Mesendoderm (in vitro differentiated cells): Measurements from ENCODE around the gene FASTK.

ENCODE experiments used
- DNase-seq: peaks from one replicate; pipeline ENCODE4 v3.0.0; 2013
- H2AK5ac ChIP-seq: 2 replicates; pipeline ENCODE4 v1.6.1; 2013; ENCODE audit warnings: low read length, inconsistent platforms
- H2BK120ac ChIP-seq: 2 replicates; pipeline ENCODE4 v1.6.1; 2013; ENCODE audit warnings: low read depth, mild to moderate bottlenecking, low read length, moderate library complexity, mixed read lengths
- H2BK15ac ChIP-seq: replicated peaks from 2 replicates; pipeline ENCODE4 v1.6.1; 2013; ENCODE audit warnings: low read depth, mild to moderate bottlenecking, moderate library complexity
- H2BK5ac ChIP-seq: 2 replicates; pipeline ENCODE4 v1.6.1; 2013; ENCODE audit warnings: low read length, inconsistent platforms
- H3K18ac ChIP-seq: 2 replicates; pipeline ENCODE4 v1.6.1; 2013; ENCODE audit warnings: mild to moderate bottlenecking, low read length, mixed read lengths
- H3K23ac ChIP-seq: one replicate; pipeline ENCODE4 v1.6.1; 2013; ENCODE audit warnings: low read length
- H3K27ac ChIP-seq: 2 replicates; pipeline ENCODE4 v1.5.1; 2013; ENCODE audit warnings: low read depth, mild to moderate bottlenecking, inconsistent platforms, low read length, moderate library complexity
- H3K27me3 ChIP-seq: 2 replicates; pipeline ENCODE4 v1.6.1; 2013; ENCODE audit warnings: low read length, control low read depth, mild to moderate bottlenecking, inconsistent platforms; ENCODE audit not compliant: insufficient read depth, poor library complexity
- H3K36me3 ChIP-seq: 2 replicates; pipeline ENCODE4 v1.6.1; 2013; ENCODE audit warnings: low read length, inconsistent platforms; ENCODE audit not compliant: control insufficient read depth, insufficient read depth
- H3K4ac ChIP-seq: one replicate; pipeline ENCODE4 v1.6.1; 2013; ENCODE audit warnings: low read depth, mild to moderate bottlenecking, low read length, moderate library complexity
- H3K4me1 ChIP-seq: 2 replicates; pipeline ENCODE4 v1.6.1; 2013; ENCODE audit warnings: low read depth, low read length, inconsistent platforms; ENCODE audit not compliant: control insufficient read depth
- H3K4me2 ChIP-seq: 2 replicates; pipeline ENCODE4 v1.6.1; 2013; ENCODE audit warnings: low read length
- H3K4me3 ChIP-seq: 2 replicates; pipeline ENCODE4 v1.5.1; 2013; ENCODE audit warnings: mild to moderate bottlenecking, low read length
- H3K56ac ChIP-seq: one replicate; pipeline ENCODE4 v1.6.1; 2013; ENCODE audit warnings: low read length
- H3K79me1 ChIP-seq: 2 replicates; pipeline ENCODE4 v1.6.1; 2013; ENCODE audit warnings: low read length, inconsistent platforms
- H3K79me2 ChIP-seq: 2 replicates; pipeline ENCODE4 v1.6.1; 2013; ENCODE audit warnings: mild to moderate bottlenecking, low read length; ENCODE audit not compliant: control insufficient read depth, insufficient read depth
- H3K9ac ChIP-seq: 2 replicates; pipeline ENCODE4 v1.6.1; 2013; ENCODE audit warnings: low read length, inconsistent platforms
- H4K5ac ChIP-seq: one replicate; pipeline ENCODE4 v1.6.1; 2013; ENCODE audit warnings: low read length
- H4K8ac ChIP-seq: one replicate; pipeline ENCODE4 v1.6.1; 2013; ENCODE audit warnings: low read depth, mild to moderate bottlenecking, control low read depth, low read length, moderate library complexity
- WGBS: extraction: QIAGEN DNeasy Blood & Tissue Kit; methylation state at CpG from one replicate; pipeline ENCODE4 v1.1.7; 2013; ENCODE audit warnings: low lambda C conversion rate, missing lambda C conversion rate; ENCODE audit not compliant: insufficient coverage; ENCODE audit errors: extremely low coverage; 5-methylcytosine and 5-hydroxymethylcytosine counted together

Gene FASTK

GRCh38 chr7:151083824-151084160 is 3.2 kb upstream of the FASTK start:
- H3K27me3 ChIP-seq, result no peaks in the 10 kb centered on the region
- H3K4me3 ChIP-seq, result peak overlapping the region; percentile 6
- H3K23ac ChIP-seq, result no peak overlapping the region
- no peak overlapping the region for H3K27ac ChIP-seq
- no CpG with 5 or more reads among the region's 3 CpGs for WGBS
- no peak overlapping the region for H2AK5ac ChIP-seq
- H3K56ac ChIP-seq, result peak overlapping the region; percentile 69
- no peaks in the 10 kb centered on the region for H3K36me3 ChIP-seq
- no peak for DNase-seq
- no peak overlapping the region for H2BK15ac ChIP-seq
- no peak overlapping the region for H4K5ac ChIP-seq
- no peak overlapping the region for H2BK5ac ChIP-seq
- peak overlapping the region; percentile 25 for H3K9ac ChIP-seq
- H3K79me1 ChIP-seq, result peaks cover 19% of the 10 kb centered on the region
- H3K18ac ChIP-seq, result no peak overlapping the region
- no peak overlapping the region for H2BK120ac ChIP-seq
- peaks cover 16% of the 10 kb centered on the region for H3K4me1 ChIP-seq
- peak overlapping the region; percentile 84 for H3K4me2 ChIP-seq
- no peak overlapping the region for H3K4ac ChIP-seq
- no peak overlapping the region for H4K8ac ChIP-seq
- peaks cover 17% of the 10 kb centered on the region for H3K79me2 ChIP-seq

- H4K8ac ChIP-seq, result peak within 1 kb of the TSS; percentile 57
- no peak within 1 kb of the TSS for H4K5ac ChIP-seq
- H2AK5ac ChIP-seq, result peak within 1 kb of the TSS; percentile 38
- peaks cover 13% of the 10 kb centered on the region for H3K4me1 ChIP-seq
- peak within 1 kb of the TSS; percentile 84 for H3K4me2 ChIP-seq
- peak within 1 kb of the TSS; percentile 94 for H3K18ac ChIP-seq
- peak within 1 kb of the TSS; percentile 66 for H3K23ac ChIP-seq
- peak within 1 kb of the TSS; percentile 91 for H3K56ac ChIP-seq
- H3K27ac ChIP-seq, result no peak within 1 kb of the TSS
- H2BK120ac ChIP-seq, result peak within 1 kb of the TSS; percentile 50
- H3K9ac ChIP-seq, result peak within 1 kb of the TSS; percentile 86
- no peak within 1 kb of the TSS for H2BK5ac ChIP-seq
- H3K36me3 ChIP-seq, result no peaks in the 10 kb centered on the region
- H3K4me3 ChIP-seq, result peak within 1 kb of the TSS; percentile 71
- H3K79me1 ChIP-seq, result peaks cover 19% of the 10 kb centered on the region
- no peaks in the 10 kb centered on the region for H3K27me3 ChIP-seq
- no peak within 1 kb of the TSS for H2BK15ac ChIP-seq
- no peak within 1 kb of the TSS for H3K4ac ChIP-seq
- no CpG with 5 or more reads among the region's 69 CpGs for WGBS
- peak; percentile 61 for DNase-seq
- H3K79me2 ChIP-seq, result peaks cover 17% of the 10 kb centered on the region
Observed at GRCh38 chr7:151083071-151083823, 2.6 kb upstream of the FASTK start, which contains the start of gene TMUB1. Gene TMUB1 (minus strand): TSS chr7:151083493. CDS start chr7:151082563, 930 bp downstream.

- peak overlapping the region; percentile 86 for H3K9ac ChIP-seq
- peak overlapping the region; percentile 38 for H2AK5ac ChIP-seq
- H3K27ac ChIP-seq, result no peak overlapping the region
- H3K79me2 ChIP-seq, result peaks cover 15% of the 10 kb centered on the region
- no peak overlapping the region for H3K4ac ChIP-seq
- no peak overlapping the region for H2BK15ac ChIP-seq
- peak overlapping the region; percentile 91 for H3K56ac ChIP-seq
- H3K4me1 ChIP-seq, result peaks cover 13% of the 10 kb centered on the region
- peak overlapping the region; percentile 80 for H3K4me2 ChIP-seq
- WGBS, result no CpG with 5 or more reads among the region's 42 CpGs
- no peak overlapping the region for H2BK5ac ChIP-seq
- no peaks in the 10 kb centered on the region for H3K36me3 ChIP-seq
- peak overlapping the region; percentile 50 for H2BK120ac ChIP-seq
- peaks cover 15% of the 10 kb centered on the region for H3K79me1 ChIP-seq
- no peaks in the 10 kb centered on the region for H3K27me3 ChIP-seq
- H3K4me3 ChIP-seq, result peak overlapping the region; percentile 71
- H3K18ac ChIP-seq, result peak overlapping the region; percentile 94
- H3K23ac ChIP-seq, result peak overlapping the region; percentile 66
- no peak for DNase-seq
- peak overlapping the region; percentile 57 for H4K8ac ChIP-seq
- no peak overlapping the region for H4K5ac ChIP-seq
Observed at GRCh38 chr7:151082141-151083070, 1.8 kb upstream of the FASTK start.

GRCh38 chr7:151081170-151082101 is 827 bp upstream of the FASTK start:
- Histone ChIP-seq H3K4ac (no peak overlapping the region), H3K23ac (no peak overlapping the region), H3K36me3 (no peaks in the 10 kb centered on the region), H4K8ac (no peak overlapping the region), H3K4me3 (peak overlapping the region; percentile 12), H2BK5ac (no peak overlapping the region), H3K4me1 (peaks cover 13% of the 10 kb centered on the region), H3K4me2 (peak overlapping the region; percentile 61), H2BK15ac (no peak overlapping the region), H3K27ac (peak overlapping the region; percentile 71), H2AK5ac (no peak overlapping the region), H3K9ac (peak overlapping the region; percentile 86), H3K56ac (peak overlapping the region; percentile 89), H3K79me1 (peaks cover 15% of the 10 kb centered on the region), H3K79me2 (peaks cover 15% of the 10 kb centered on the region), H3K18ac (peak overlapping the region; percentile 47), H2BK120ac (no peak overlapping the region), H4K5ac (no peak overlapping the region), H3K27me3 (no peaks in the 10 kb centered on the region)
- no CpG with 5 or more reads among the region's 64 CpGs for WGBS
- DNase-seq, result peak; percentile 44

GRCh38 chr7:151080067-151080521 is 515 bp downstream of the FASTK start:
- Histone ChIP-seq H3K79me2 (peaks cover 15% of the 10 kb centered on the region), H3K56ac (peak overlapping the region; percentile 99), H3K4me1 (peaks cover 10% of the 10 kb centered on the region), H2BK120ac (no peak overlapping the region), H3K23ac (peak overlapping the region; percentile 84), H3K36me3 (no peaks in the 10 kb centered on the region), H3K79me1 (peaks cover 15% of the 10 kb centered on the region), H3K4me3 (peak overlapping the region; percentile 87), H3K4ac (peak overlapping the region; percentile 29), H2AK5ac (no peak overlapping the region), H3K18ac (peak overlapping the region; percentile 86), H3K9ac (peak overlapping the region; percentile 98), H3K27me3 (no peaks in the 10 kb centered on the region), H4K5ac (no peak overlapping the region), H3K4me2 (peak overlapping the region; percentile 59), H2BK5ac (peak overlapping the region; percentile 38), H3K27ac (peak overlapping the region; percentile 65), H4K8ac (peak overlapping the region; percentile 70), H2BK15ac (no peak overlapping the region)
- WGBS, result no CpG with 5 or more reads among the region's 31 CpGs
- DNase-seq, result peak; percentile 48
